Measurements from ENCODE around the gene PLA2G7.
"Not testable (repeated sequence)": the region's sequence is repeated elsewhere in the genome, so short reads cannot be mapped to it uniquely, and the experiment has no call there.

Gene PLA2G7

DNA sequence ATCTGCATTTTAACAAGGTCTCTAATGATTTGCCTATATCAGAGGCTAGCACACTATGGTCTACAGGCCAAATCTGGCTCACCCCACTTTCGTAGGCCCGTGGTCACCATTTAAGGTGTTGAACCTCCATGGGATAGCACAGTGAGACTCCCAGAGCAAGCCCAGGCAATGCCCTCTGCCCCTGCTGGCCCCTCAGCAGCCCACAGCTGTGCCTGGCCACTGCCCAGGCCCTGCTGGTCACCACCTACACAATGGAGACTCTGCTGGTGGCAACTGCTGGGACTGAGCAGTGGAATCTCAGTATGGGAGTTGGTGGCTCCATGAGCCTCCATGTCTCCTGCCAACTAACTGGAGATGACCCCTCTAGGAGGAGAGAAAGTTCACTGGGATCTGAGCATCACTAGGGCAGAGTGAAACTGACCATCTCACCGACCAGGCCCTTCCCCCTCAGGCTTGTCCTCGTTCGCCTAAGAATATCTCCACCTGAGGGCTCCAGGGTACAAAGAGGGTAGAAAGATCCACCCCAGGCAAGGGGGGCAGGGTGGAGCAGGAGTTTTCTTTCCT lies 13.8 kb upstream of the PLA2G7 start:
- DNase-seq (ENCODE audit: low read depth, low spot score) = no peak

DNA sequence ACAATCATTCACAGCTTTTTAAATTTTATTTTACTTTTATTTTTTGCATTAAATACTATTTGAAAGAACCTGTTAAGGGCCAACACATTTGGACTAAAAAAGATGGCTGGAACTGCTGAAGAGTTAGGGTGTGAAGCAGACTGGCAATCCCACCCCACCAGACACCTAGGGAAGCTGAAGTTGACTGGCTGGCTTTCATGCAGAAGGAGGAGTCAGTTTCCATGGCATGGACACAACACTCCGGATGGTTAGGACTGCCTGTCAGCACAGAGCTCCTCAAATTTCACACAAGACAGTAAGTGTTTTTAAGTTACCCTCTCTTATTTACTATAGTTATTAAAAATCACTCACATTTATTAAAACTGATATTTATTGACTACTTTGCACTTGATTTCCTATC lies 11.5 kb upstream of the PLA2G7 start, which contains the start of gene ANKRD66:
ANKRD66 (plus strand) TSS at position 238 of the 400 bp plus-strand sequence. CDS start 5,016 bp downstream, outside the sequence.
- DNase-seq (ENCODE audit: low read depth, low spot score) = no peak

DNA sequence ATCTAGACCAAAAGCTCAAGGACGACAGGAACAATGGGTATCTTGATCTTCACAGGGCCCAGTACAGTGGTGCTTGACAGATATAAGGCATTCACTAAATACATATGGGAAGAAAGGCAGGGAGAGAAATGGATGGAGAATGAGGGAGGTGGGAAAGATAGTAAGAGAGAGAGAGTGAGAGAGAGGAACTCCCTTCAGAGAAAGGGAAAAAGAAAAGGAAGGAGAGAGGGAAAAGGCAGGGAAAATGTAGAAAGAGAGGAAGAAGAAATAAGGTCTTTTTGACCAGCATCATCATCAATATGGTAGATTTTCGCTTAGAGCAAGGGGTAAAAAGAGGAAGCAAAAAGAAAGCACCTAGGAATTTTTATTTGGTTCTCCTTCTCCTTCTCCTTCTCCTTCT lies 10.8 kb upstream of the PLA2G7 start:
- DNase-seq (ENCODE audit: low read depth, low spot score) = no peak

DNA sequence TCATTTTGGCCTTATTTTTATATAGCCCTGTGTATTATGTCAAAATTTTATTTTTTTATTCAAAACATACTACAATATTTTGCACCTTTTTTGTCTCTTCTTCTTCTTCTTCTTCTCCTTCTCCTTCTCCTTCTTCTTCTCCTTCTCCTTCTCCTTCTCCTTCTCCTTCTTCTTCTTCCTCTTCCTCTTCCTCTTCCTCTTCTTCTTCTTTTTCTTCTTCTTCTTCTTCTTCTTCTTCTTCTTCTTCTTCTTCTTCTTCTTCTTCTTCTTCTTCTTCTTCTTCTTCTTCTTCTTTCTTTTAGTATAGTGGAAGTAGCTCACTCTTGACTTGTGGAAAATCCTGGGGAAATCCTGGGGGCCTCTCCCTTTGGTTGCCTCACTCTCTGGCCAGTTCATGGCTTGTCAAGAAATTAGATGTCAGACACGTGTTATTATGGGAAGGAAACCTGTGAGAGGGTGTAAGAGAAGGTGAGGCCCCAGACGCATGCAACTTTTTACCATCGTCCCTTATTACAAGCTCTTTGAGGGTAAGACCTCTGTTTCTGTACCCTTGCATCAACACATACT lies 9.1 kb upstream of the PLA2G7 start:
- DNase-seq (ENCODE audit: low read depth, low spot score) = not testable (repeated sequence)

- DNase-seq (ENCODE audit: low read depth, low spot score) = no peak
These were observed 8.4 kb upstream of the PLA2G7 start for GRCh38 chr6:46743425-46744158.

GRCh38 chr6:46741910-46742309 lies 6.7 kb upstream of the PLA2G7 start:
- no peak for DNase-seq (ENCODE audit: low read depth, low spot score)

DNA sequence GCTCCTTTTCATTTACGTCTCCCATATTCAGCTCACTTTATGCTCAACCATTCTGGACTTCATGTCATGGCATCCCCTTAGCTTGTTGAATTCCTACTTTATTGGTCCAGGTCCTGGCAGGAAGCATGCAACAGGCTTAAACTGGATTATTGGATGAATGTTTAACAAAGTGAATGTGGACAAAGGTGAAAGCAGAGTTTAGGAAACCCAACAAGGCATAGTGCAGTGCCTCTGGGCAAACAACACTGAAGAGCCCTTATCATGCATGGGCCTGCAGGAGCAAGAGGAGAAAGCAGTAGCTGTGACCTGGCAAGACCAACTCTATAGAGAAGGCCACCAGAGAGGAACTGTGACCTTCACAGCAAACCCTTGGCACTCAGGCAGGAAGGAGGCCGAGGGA lies 6.3 kb upstream of the PLA2G7 start:
- DNase-seq (ENCODE audit: low read depth, low spot score) = no peak

DNA sequence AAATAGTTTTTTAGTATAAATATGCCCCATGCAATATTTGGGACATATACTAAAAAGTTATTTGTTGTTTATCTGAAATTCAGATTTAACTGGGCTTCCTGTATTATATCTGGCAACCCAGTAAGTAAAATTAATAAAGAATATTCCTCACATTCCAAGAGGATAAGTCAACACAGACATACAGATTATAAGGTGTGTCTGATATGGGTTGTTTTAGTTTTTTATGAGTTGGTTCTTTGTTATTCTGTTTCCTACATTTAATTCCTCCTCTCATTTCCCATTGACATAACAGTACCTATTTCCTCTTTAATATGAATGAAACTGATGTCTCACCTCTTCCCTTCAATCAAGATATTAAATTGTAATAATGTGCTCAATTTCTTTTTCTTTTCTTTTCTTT lies 1.7 kb upstream of the PLA2G7 start:
- DNase-seq (ENCODE audit: low read depth, low spot score) = no peak

- no peak for DNase-seq (ENCODE audit: low read depth, low spot score)
These were observed 501 bp upstream of the PLA2G7 start for GRCh38 chr6:46735720-46736031.

GRCh38 chr6:46733341-46733801 lies 1.8 kb downstream of the PLA2G7 start:
- DNase-seq (ENCODE audit: low read depth, low spot score) = no peak

- no peak for DNase-seq (ENCODE audit: low read depth, low spot score)
These were observed 4.2 kb downstream of the PLA2G7 start for GRCh38 chr6:46730921-46731461.

DNA sequence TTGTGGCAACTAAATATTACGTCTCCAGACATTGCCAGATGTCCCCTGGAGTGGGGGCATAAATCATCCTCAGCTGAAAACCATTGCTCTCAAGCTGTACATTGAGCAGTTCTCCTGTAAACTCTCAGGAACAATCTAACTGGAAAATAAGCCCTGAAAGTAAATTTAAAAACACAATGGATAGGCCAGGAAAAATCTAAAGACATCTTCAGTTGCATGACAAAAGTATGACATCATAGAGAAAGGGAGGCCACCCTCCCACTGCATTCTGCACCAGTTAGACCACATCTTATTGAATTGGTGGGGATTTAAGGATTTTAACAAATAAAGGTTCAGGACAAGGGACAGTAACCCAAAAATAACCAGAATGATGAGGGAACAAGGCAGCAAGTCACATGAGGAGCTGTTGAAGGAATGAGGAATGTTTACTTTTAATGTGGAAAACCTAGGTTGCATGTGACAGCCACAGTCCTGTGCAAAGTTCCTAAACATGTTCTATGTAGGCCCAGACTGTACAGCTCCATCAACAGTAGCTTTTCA lies 5.3 kb downstream of the PLA2G7 start:
- DNase-seq (ENCODE audit: low read depth, low spot score) = no peak

- no peak for DNase-seq (ENCODE audit: low read depth, low spot score)
These were observed 14.8 kb downstream of the PLA2G7 start for GRCh38 chr6:46720401-46720800.

DNA sequence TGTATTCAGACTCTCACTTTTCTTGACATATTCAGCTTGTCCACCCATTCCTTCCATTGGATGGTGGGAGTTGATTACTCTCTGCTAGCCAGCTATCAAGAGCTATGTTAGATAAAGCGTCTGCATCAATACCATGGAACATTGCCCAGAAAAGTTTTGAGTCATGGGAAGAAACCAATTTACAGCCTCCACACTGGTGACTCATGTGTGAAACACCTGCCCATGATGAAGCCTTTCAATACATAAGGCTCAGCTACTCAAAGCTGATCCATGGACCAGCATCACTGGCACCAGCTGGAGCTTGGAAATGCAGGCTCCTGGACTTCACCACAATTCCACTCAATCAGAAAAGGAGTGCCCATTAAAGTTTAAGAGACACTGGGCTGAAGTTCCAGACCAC lies 16.1 kb downstream of the PLA2G7 start:
- DNase-seq (ENCODE audit: low read depth, low spot score) = no peak

GRCh38 chr6:46715141-46715540 lies 20.0 kb downstream of the PLA2G7 start:
- DNase-seq (ENCODE audit: low read depth, low spot score) = no peak

DNA sequence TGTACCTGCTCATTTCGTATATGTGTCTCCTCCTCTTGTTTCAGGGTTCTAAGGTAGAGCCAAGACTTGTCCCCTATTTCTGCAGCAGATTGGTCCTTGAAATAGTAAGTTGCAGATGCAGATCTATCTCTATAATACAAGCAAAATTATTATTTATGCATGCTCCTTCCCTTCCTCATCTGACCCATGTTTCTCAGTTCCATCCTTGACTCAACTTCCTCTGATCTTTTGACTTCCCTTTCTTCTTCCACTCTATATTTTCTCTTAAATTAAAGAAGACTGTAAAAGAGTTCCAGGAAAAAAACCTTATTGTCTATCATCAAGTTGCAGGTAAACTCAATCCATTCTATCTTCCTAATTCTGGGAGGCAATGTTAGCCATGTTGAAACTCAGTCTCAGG lies 23.7 kb downstream of the PLA2G7 start:
- DNase-seq (ENCODE audit: low read depth, low spot score) = no peak

DNA sequence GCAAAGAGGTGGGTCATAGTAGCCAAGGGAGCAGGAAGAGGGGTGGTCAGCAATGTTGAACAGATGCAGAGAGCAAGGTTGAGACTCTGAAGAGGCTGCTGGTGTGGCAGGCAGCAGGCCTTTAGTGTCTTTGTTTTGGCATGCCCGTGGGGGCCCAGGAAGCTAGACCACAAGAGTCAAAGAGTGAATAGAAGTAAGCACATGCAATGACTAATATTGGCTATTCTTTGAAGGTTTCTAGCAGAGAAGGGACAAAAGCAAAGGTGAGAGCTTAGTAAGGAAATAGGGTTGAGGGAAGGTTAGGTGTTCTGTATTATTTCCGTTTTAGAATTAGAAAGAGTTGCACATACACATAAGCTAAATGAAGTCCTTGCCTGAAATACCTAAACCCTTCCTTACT lies 28.7 kb downstream of the PLA2G7 start:
- no peak for DNase-seq (ENCODE audit: low read depth, low spot score)

DNA sequence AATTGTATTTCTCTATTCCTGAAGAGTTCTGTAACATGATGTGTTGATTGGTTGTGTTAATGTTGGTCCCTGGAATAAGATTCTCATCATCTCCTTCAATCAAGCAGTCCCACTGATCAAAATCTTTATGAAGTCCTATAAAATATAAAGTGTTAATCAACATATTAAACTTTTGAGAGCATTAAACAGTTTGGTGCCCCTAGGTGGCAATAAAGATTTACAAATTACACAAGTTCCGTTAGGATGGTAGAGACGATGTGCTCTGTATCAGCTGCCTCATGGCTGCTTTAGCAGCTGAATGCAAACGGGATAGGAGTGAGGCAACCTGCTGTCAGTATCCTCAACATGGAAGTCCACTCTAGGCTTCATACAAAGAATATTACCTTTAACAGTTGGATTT lies 30.6 kb downstream of the PLA2G7 start:
- no peak for DNase-seq (ENCODE audit: low read depth, low spot score)

DNA sequence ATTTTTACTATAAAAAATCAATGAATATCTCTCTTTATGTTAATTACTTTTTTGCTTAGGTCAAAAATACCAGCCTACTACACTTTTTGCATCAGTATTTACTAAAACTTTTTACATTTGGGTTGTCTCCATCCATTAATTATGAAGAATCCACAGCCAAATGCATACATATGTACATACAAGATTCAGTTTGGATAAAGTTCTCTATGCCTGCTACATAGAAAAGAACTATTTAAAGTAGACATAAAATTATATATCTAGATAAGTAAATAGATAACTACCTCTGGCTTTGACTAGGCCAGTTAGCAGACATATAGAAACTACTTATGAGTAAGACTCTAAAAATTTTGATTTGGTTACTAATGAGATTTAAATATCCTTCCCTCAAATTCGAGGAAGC lies 35.2 kb downstream of the PLA2G7 start:
- DNase-seq (ENCODE audit: low read depth, low spot score) = no peak

DNA sequence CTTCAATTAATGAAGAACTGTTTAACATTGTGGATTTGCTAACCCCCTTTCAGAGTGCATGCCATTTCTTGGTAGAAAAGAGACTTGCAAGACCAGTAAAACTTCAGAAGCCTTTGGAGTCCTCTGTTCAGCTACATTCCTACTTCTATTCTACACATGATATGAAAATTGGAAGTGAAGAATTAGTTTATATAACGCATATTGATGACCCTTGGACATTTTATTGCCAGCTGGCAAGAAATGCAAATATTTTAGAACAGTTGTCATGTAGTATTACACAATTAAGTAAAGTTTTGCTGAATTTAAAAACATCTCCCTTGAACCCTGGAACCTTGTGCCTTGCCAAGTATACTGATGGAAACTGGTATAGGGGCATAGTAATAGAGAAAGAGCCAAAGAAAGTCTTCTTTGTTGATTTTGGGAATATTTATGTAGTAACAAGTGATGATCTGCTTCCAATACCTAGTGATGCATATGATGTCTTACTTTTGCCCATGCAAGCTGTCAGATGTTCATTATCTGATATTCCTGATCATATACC lies 44.2 kb downstream of the PLA2G7 start:
- DNase-seq (ENCODE audit: low read depth, low spot score) = no peak

- no peak for DNase-seq (ENCODE audit: low read depth, low spot score)
These were observed 44.9 kb downstream of the PLA2G7 start for GRCh38 chr6:46690141-46690755.

DNA sequence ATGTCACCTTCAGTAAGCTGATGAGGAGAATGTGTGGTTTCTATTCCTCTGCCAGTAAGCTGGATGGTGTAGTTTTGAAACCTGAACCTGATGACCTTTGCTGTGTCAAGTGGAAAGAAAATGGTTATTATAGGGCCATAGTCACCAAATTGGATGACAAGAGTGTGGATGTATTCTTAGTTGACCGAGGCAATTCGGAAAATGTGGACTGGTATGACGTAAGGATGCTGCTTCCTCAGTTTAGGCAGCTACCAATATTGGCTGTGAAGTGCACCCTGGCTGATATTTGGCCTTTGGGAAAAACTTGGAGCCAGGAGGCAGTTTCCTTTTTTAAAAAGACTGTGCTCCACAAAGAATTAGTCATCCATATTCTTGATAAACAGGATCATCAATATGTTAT lies 45.5 kb downstream of the PLA2G7 start:
- no peak for DNase-seq (ENCODE audit: low read depth, low spot score)
